ENCODE measurements around the gene SYT3.

DNA sequence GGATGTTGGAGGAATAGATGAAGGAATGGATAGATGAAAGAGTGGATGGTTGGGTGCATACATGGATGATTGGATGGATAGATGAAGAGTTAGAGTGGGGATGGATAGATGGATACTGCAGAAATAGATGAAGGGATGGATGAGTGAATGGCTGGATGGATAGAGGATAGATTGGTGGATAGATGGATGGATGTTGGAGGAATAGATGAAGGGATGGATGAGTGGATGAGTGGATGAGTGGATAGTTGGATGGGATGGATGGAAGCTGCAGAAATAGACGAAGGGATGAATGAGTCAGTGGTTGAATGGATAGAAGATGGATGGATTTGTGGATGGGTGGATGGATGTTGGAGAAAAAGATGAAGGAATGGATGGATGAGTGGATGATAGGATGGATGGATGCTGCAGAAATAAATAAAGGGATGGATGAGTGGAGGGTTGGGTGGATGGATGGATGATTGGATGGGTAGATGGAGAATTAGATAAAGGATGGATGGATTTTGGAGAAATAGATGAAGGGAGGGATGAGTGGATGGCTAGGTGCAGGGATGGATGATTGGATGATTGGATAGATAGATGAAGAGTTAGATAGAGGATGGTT lies 4.7 kb upstream of the SYT3 start:
- TF ChIP-seq CTCF (IDR thresholded peaks at IDR 0.05) (no peak), POLR2A (IDR thresholded peaks at IDR 0.05) (no peak)

Measured in lower leg skin (tissue), 3 donors.